HG03097 (cell line): ENCODE results near the gene RPL32.
"Not testable (repeated sequence)": the region's sequence is repeated elsewhere in the genome, so short reads cannot be mapped to it uniquely, and the experiment has no call there.

Experiments
- ATAC-seq: cut with Tn5 transposase; IDR thresholded peaks from one replicate; pipeline ENCODE4 v1.9.1; 2021; ENCODE audit not compliant: unreplicated experiment, low FRiP score

Gene RPL32

GRCh38 chr3:12841149-12841969, at the start of gene RPL32:
Gene RPL32 (minus strand): TSS chr3:12841565. CDS start chr3:12840237, 1,328 bp downstream.
- peak; percentile 73 for ATAC-seq

- no peak for ATAC-seq
Measured at GRCh38 chr3:12890610-12891390, 49.4 kb upstream of the RPL32 start.

- no peak for ATAC-seq
Measured at GRCh38 chr3:12886736-12887135, 45.4 kb upstream of the RPL32 start.

GRCh38 chr3:12886106-12886679, 44.8 kb upstream of the RPL32 start:
- ATAC-seq, result no peak

- no peak for ATAC-seq
Measured at GRCh38 chr3:12885583-12885930, 44.2 kb upstream of the RPL32 start.

DNA sequence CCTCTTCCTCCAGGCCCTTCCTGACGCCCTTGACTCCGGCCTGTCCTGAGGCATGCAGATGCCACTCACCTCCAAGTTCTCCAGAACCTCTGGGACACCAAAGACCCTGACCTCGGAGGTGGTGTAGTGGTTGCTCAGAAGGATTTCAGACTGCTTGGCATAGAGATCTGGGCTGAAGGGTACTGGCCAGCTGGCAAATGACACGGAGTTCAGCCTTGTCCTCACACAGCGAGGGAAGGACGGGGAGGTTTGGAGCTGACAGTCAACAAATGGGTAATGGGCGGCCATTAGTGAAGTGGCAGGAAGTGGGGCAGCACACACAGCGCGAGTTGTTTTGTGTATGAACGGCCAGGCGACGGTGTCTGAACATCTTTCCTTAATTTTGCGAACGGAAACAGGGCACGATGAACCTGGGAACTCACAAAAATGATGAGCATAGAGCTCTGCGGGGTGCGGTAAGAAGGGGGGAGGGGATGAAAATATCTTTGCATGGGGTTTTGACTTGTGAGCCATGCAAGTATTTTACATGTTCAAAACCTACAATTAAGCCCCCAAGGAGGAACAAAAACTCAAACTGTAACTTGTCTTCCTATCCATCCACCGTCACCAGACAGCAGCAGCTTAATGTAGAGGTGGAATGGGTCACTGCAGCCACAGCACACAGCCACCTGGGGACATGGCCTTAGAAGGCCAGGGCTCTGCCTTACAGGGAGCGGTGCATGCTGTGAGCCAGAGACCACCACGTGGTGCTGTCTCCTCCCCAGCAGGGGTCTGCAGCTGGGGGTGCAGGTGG, 43.6 kb upstream of the RPL32 start:
- ATAC-seq, result no peak

DNA sequence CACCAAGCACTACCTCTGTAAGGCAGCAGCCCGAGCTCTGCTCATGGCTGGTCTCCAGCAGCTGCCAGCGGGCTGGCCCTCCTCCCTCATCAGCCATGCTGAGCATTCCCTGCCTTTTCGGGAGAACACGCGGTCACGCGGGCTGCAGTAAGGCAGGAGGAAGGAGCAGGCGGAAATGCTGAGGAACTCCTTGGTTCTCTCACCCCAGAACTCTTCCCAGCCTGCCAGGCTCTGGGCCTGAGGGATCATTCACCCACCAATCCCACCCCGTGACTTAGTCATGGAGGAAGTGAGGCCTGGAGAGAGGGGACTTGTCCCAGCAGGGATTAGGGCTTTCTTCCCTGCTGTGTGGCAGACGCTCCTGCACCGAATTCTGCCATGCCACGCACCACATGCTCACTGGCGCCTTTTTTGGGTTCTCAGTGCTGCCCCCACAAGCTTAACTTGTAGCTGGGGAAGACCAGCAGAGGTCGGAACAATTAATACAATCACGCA, 42.9 kb upstream of the RPL32 start:
- ATAC-seq, result no peak

DNA sequence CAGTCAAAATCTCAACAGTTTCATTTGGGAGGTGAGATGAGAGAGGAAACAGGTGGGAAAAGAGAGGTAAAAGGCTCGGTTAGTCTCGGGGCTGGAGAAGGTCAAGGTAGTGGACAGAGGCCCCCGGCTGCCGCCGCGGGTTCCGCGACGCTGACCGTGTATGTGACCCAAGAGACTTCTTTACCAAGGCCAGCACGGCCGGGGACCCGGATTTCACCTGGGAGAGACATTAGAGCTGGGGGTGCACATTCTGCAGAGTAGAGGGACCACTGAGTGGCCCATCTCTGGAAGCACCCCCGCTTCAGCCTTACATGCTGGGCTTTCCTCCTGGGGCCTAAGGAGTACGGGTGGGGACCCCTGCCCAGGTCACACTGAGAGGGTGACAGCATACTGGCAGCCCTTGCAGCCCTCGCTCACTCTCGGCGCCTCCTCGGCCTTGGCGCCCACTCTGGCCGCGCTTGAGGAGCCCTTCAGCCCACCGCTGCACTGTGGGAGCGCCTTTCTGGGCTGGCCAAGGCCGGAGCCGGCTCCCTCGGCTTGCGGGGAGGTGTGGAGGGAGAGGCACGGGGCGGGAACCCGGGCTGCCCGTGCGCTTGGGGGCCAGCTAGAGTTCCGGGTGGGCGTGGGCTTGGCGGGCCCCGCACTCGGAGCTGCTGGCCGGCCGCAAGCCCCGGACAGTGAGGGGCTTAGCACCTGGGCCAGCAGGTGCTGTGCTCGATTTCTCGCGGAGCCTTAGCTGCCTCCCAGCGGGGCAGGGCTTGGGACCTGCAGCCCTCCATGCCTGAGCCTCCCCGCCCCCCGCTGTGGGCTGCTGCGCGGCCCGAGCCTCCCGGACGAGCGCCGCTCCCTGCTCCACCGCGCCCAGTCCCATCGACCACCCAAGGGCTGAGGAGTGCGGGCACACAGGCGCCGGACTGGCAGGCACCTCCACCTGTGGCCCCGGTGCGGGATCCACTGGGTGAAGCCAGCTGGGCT, 41.3 kb upstream of the RPL32 start:
- ATAC-seq, result no peak

GRCh38 chr3:12881858-12882257, 40.5 kb upstream of the RPL32 start:
- ATAC-seq, result not testable (repeated sequence)

GRCh38 chr3:12879191-12879815, 37.9 kb upstream of the RPL32 start:
- ATAC-seq, result no peak

DNA sequence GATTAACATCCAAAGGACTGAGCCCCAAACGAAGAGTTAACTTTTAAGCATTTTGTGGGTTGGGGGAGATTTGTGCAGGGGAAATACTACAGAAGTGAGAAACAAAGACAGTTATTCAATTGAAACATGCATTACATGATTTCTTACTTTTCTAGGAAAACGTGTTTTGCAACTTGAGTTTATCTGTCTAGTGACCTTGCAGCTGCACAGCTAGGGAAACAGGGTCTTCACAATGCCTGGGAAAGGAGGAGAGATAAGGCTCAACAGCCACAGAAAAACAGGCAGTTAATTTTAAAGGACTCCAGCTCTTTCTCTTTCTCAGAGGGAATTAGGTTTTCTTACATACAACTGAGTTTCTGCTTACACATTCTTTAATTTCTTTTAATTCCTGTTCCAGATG, 37.4 kb upstream of the RPL32 start:
- not testable (repeated sequence) for ATAC-seq

- ATAC-seq, result no peak
Measured at GRCh38 chr3:12878141-12878574, 36.8 kb upstream of the RPL32 start.

DNA sequence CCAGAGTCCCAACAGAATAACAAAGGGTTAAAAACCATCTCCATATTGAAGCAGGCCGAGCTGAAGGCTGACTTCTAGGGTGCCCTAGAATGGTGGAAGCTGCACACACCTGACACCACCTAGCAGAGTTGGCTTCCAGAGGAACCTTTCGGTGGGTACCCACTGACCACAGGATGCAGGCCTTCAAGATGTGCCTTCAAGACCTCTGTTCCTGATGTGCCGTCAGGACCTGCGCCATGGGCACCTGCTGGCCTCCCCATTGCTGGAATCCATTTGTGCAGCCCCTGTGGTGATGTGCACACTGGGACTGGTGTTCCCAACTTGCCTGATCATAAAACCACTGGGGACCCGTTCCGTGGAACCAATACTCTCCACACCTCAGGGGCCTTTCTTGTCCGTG, 35.7 kb upstream of the RPL32 start:
- no peak for ATAC-seq

- no peak for ATAC-seq
Measured at GRCh38 chr3:12875857-12876836, 34.8 kb upstream of the RPL32 start.

- ATAC-seq, result no peak
Measured at GRCh38 chr3:12871404-12871983, 30.1 kb upstream of the RPL32 start.

DNA sequence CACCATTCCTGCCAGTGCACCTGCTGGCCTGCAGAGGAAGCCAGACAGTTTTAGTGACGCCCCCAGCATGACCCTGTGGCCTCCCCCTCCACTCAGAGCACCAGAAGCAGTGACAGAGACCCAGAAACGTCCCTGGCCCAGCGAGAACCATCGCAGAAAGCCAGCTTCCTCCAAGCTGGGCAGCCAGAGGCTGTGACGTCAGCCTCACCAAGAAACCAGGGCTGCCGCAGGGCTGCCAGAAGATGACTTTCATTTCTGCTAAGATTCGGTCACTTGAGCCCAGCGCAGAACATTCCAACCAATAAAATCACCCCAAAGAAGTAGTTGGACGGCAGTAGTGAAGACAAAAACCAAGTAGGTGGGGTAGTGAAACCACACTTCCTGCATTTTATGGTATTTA, 29.6 kb upstream of the RPL32 start:
- no peak for ATAC-seq

- ATAC-seq, result no peak
Measured at GRCh38 chr3:12869035-12869621, 27.8 kb upstream of the RPL32 start.
